ENCODE measurements around the gene RFX1.

Gene RFX1

GRCh38 chr19:13931391-13932148 is 74.5 kb downstream of the RFX1 start:
- Histone ChIP-seq H3K27me3 (ENCODE audit: low read depth, low read length) (no peaks in the 10 kb centered on the region), H3K36me3 (replicated peaks; ENCODE audit: low read depth, low read length) (peaks cover 7% of the 10 kb centered on the region), H3K79me2 (ENCODE audit: low read length) (no peaks in the 10 kb centered on the region), H2AFZ (ENCODE audit: low read depth, low read length) (no peak overlapping the region), H3K4me2 (ENCODE audit: low read length) (no peak overlapping the region), H3K27ac (ENCODE audit: low read length) (no peak overlapping the region), H3K9me3 (ENCODE audit: insufficient read depth, low read length) (no peaks in the 10 kb centered on the region), H3K9ac (ENCODE audit: low read length) (no peak overlapping the region), H3K4me1 (ENCODE audit: low read length) (no peaks in the 10 kb centered on the region), H3K4me3 (ENCODE audit: low read length) (no peak overlapping the region), H4K20me1 (ENCODE audit: insufficient read depth, low read length) (no peaks in the 10 kb centered on the region)
- no peak for TF ChIP-seq EZH2phosphoT487 (IDR thresholded peaks at IDR 0.05; ENCODE audit: low read depth)
- TF ChIP-seq, protein P1, sequence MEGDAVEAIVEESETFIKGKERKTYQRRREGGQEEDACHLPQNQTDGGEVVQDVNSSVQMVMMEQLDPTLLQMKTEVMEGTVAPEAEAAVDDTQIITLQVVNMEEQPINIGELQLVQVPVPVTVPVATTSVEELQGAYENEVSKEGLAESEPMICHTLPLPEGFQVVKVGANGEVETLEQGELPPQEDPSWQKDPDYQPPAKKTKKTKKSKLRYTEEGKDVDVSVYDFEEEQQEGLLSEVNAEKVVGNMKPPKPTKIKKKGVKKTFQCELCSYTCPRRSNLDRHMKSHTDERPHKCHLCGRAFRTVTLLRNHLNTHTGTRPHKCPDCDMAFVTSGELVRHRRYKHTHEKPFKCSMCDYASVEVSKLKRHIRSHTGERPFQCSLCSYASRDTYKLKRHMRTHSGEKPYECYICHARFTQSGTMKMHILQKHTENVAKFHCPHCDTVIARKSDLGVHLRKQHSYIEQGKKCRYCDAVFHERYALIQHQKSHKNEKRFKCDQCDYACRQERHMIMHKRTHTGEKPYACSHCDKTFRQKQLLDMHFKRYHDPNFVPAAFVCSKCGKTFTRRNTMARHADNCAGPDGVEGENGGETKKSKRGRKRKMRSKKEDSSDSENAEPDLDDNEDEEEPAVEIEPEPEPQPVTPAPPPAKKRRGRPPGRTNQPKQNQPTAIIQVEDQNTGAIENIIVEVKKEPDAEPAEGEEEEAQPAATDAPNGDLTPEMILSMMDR (IDR thresholded peaks at IDR 0.05; ENCODE audit: low read depth, low read length), result no peak

DNA sequence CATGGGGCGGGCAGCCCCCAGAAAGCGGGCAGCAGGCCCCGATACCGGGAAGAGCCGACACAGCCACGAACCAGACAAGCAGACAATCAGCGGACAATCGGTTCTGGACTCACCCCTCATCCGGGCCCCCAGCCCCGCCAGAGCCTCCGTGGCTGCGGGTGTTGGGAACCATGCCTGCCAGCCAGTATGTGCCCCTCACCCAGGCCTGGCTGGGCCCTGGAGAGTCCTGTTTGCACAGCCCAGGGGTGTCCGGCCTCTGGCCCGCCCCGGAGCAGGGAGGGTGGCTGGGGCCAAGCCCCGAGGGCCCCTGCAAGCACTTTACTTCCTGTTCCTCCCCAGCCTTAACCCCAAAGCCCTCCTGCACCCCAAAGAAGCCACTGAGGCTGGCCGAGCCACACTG is 75.7 kb downstream of the RFX1 start:
- no peak overlapping the region for H2AFZ ChIP-seq (ENCODE audit: low read depth, low read length)
- H3K4me1 ChIP-seq (ENCODE audit: low read length), result no peaks in the 10 kb centered on the region
- TF ChIP-seq EZH2phosphoT487 (IDR thresholded peaks at IDR 0.05; ENCODE audit: low read depth), result no peak
- TF ChIP-seq, protein P1 (IDR thresholded peaks at IDR 0.05; ENCODE audit: low read depth, low read length), result no peak
- no peak overlapping the region for H3K4me3 ChIP-seq (ENCODE audit: low read length)
- H3K27me3 ChIP-seq (ENCODE audit: low read depth, low read length), result no peaks in the 10 kb centered on the region
- H3K79me2 ChIP-seq (ENCODE audit: low read length), result no peaks in the 10 kb centered on the region
- no peak overlapping the region for H3K9ac ChIP-seq (ENCODE audit: low read length)
- no peak overlapping the region for H3K4me2 ChIP-seq (ENCODE audit: low read length)
- H3K9me3 ChIP-seq (ENCODE audit: insufficient read depth, low read length), result no peaks in the 10 kb centered on the region
- no peak overlapping the region for H3K27ac ChIP-seq (ENCODE audit: low read length)
- H3K36me3 ChIP-seq (replicated peaks; ENCODE audit: low read depth, low read length), result peaks cover 13% of the 10 kb centered on the region
- no peaks in the 10 kb centered on the region for H4K20me1 ChIP-seq (ENCODE audit: insufficient read depth, low read length)

DNA sequence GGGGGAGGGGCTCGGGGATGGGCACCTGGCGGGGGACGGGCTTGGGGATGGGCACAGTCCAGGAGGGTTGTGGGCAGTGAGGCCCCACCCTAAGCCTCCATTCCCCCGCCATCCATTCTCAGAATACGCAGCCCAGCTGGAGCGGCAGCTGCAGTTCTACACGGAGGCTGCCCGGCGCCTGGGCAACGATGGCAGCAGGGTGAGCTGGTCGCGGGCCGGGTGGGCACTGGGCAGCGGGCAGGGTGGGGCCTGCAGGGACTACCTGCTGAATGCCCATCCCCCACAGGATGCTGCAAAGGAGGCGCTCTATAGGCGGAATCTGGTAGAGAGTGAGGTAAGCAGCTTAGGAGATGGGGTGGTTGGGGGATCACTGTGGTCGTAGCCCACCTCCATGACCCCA is 76.2 kb downstream of the RFX1 start:
- no peak overlapping the region for H2AFZ ChIP-seq (ENCODE audit: low read depth, low read length)
- no peak overlapping the region for H3K9ac ChIP-seq (ENCODE audit: low read length)
- no peaks in the 10 kb centered on the region for H3K79me2 ChIP-seq (ENCODE audit: low read length)
- H3K36me3 ChIP-seq (replicated peaks; ENCODE audit: low read depth, low read length), result peaks cover 13% of the 10 kb centered on the region
- no peaks in the 10 kb centered on the region for H3K9me3 ChIP-seq (ENCODE audit: insufficient read depth, low read length)
- no peaks in the 10 kb centered on the region for H3K4me1 ChIP-seq (ENCODE audit: low read length)
- H3K27me3 ChIP-seq (ENCODE audit: low read depth, low read length), result no peaks in the 10 kb centered on the region
- no peak overlapping the region for H3K4me2 ChIP-seq (ENCODE audit: low read length)
- H3K4me3 ChIP-seq (ENCODE audit: low read length), result no peak overlapping the region
- TF ChIP-seq, protein P1 (IDR thresholded peaks at IDR 0.05; ENCODE audit: low read depth, low read length), result no peak
- no peak for TF ChIP-seq EZH2phosphoT487 (IDR thresholded peaks at IDR 0.05; ENCODE audit: low read depth)
- no peak overlapping the region for H3K27ac ChIP-seq (ENCODE audit: low read length)
- no peaks in the 10 kb centered on the region for H4K20me1 ChIP-seq (ENCODE audit: insufficient read depth, low read length)

GRCh38 chr19:13929340-13929739 is 76.8 kb downstream of the RFX1 start:
- Histone ChIP-seq H3K4me3 (ENCODE audit: low read length) (no peak overlapping the region), H2AFZ (ENCODE audit: low read depth, low read length) (no peak overlapping the region), H3K36me3 (replicated peaks; ENCODE audit: low read depth, low read length) (peaks cover 13% of the 10 kb centered on the region)

More at GRCh38 chr19:13929340-13929739, 76.8 kb downstream of the RFX1 start:
- H3K4me1 ChIP-seq (ENCODE audit: low read length), result no peaks in the 10 kb centered on the region
- H4K20me1 ChIP-seq (ENCODE audit: insufficient read depth, low read length), result no peaks in the 10 kb centered on the region
- H3K9me3 ChIP-seq (ENCODE audit: insufficient read depth, low read length), result no peaks in the 10 kb centered on the region
- no peak for TF ChIP-seq EZH2phosphoT487 (IDR thresholded peaks at IDR 0.05; ENCODE audit: low read depth)
- TF ChIP-seq, protein P1 (IDR thresholded peaks at IDR 0.05; ENCODE audit: low read depth, low read length), result no peak
- H3K27ac ChIP-seq (ENCODE audit: low read length), result no peak overlapping the region
- H3K79me2 ChIP-seq (ENCODE audit: low read length), result no peaks in the 10 kb centered on the region
- no peaks in the 10 kb centered on the region for H3K27me3 ChIP-seq (ENCODE audit: low read depth, low read length)
- H3K4me2 ChIP-seq (ENCODE audit: low read length), result no peak overlapping the region
- H3K9ac ChIP-seq (ENCODE audit: low read length), result no peak overlapping the region

Data from OCI-LY3 (cell line).